ENCODE results near the gene LMF1. TPM values are rescaled to one million over a fixed set of nuclear protein-coding genes. Genes with fewer than 3 reads are reported as not detected.

LMF1 gene
- total RNA-seq, 1 donor from 2014 or later = 21.4 TPM

- TF ChIP-seq CTCF (conservative IDR thresholded peaks at IDR 0.05) = no peak
- Mint-ChIP-seq H3K36me3 (no peaks in the 10 kb centered on the region), H3K4me1 (ENCODE audit: unreplicated experiment) (peaks cover 3% of the 10 kb centered on the region), H3K27me3 (no peaks in the 10 kb centered on the region), H3K9me3 (no peaks in the 10 kb centered on the region), H3K4me3 (no peak overlapping the region), H3K27ac (no peak overlapping the region)
- no peak for DNase-seq (ENCODE audit: extremely low spot score, unreplicated experiment)
Observed at GRCh38 chr16:1010815-1011214, 40.0 kb upstream of the LMF1 start.

GRCh38 chr16:1010251-1010650 lies 39.5 kb upstream of the LMF1 start:
- H3K4me3 Mint-ChIP-seq = no peak overlapping the region
- no peaks in the 10 kb centered on the region for H3K27me3 Mint-ChIP-seq
- DNase-seq (ENCODE audit: extremely low spot score, unreplicated experiment) = no peak
- no peak overlapping the region for H3K27ac Mint-ChIP-seq
- H3K4me1 Mint-ChIP-seq (ENCODE audit: unreplicated experiment) = peaks cover 8% of the 10 kb centered on the region
- H3K36me3 Mint-ChIP-seq = no peaks in the 10 kb centered on the region
- no peak for TF ChIP-seq CTCF (conservative IDR thresholded peaks at IDR 0.05)
- no peaks in the 10 kb centered on the region for H3K9me3 Mint-ChIP-seq

GRCh38 chr16:1009358-1010150 lies 38.8 kb upstream of the LMF1 start:
- peaks cover 5% of the 10 kb centered on the region for H3K4me1 Mint-ChIP-seq (ENCODE audit: unreplicated experiment)
- H3K27me3 Mint-ChIP-seq = no peaks in the 10 kb centered on the region
- no peak for DNase-seq (ENCODE audit: extremely low spot score, unreplicated experiment)
- no peak overlapping the region for H3K27ac Mint-ChIP-seq
- TF ChIP-seq CTCF (conservative IDR thresholded peaks at IDR 0.05) = no peak
- H3K9me3 Mint-ChIP-seq = no peaks in the 10 kb centered on the region
- H3K4me3 Mint-ChIP-seq = no peak overlapping the region
- no peaks in the 10 kb centered on the region for H3K36me3 Mint-ChIP-seq

- DNase-seq (ENCODE audit: extremely low spot score, unreplicated experiment) = no peak
- H3K36me3 Mint-ChIP-seq = no peaks in the 10 kb centered on the region
- no peak for TF ChIP-seq CTCF (conservative IDR thresholded peaks at IDR 0.05)
- no peaks in the 10 kb centered on the region for H3K27me3 Mint-ChIP-seq
- no peak overlapping the region for H3K27ac Mint-ChIP-seq
- H3K4me1 Mint-ChIP-seq (ENCODE audit: unreplicated experiment) = peaks cover 5% of the 10 kb centered on the region
- no peaks in the 10 kb centered on the region for H3K9me3 Mint-ChIP-seq
- no peak overlapping the region for H3K4me3 Mint-ChIP-seq
Observed at GRCh38 chr16:1008085-1008484, 37.3 kb upstream of the LMF1 start.

- H3K9me3 Mint-ChIP-seq = no peaks in the 10 kb centered on the region
- no peaks in the 10 kb centered on the region for H3K27me3 Mint-ChIP-seq
- no peak overlapping the region for H3K27ac Mint-ChIP-seq
- no peaks in the 10 kb centered on the region for H3K36me3 Mint-ChIP-seq
- no peak for DNase-seq (ENCODE audit: extremely low spot score, unreplicated experiment)
- no peak overlapping the region for H3K4me3 Mint-ChIP-seq
- H3K4me1 Mint-ChIP-seq (ENCODE audit: unreplicated experiment) = peaks cover 5% of the 10 kb centered on the region
- TF ChIP-seq CTCF (conservative IDR thresholded peaks at IDR 0.05) = no peak
Observed at GRCh38 chr16:1007284-1007850, 36.6 kb upstream of the LMF1 start.
